IMR-90 (cell line): ENCODE results near the gene ZNF660. TPM values are rescaled to one million over a fixed set of nuclear protein-coding genes. Genes with fewer than 3 reads are reported as not detected.
"Not testable (repeated sequence)": the region's sequence is repeated elsewhere in the genome, so short reads cannot be mapped to it uniquely, and the experiment has no call there.

ENCODE experiments used
- ATAC-seq: fragments of 200-7000 bp; cut with Tn5 transposase; 2 replicates; pipeline ENCODE4 v1.9.1; 2020; ENCODE audit warnings: low read depth, mild to moderate bottlenecking, moderate library complexity
- BruUV-seq: library from RNA; stranded (reverse); fragments of 400-500 nt; replicated peaks from 2 replicates; lab custom pipeline; 2021; lab: Mats Ljungman, UMichigan
- CTCF ChIA-PET: fragments of 300-600 bp; formaldehyde crosslinking; extraction: SDS; loops from one replicate; lab custom pipeline; 2021; ENCODE audit warnings: antibody characterized with exemption; lab: Yijun Ruan, JAX
- POLR2A ChIA-PET: fragments of 300-600 bp; sonication (Branson Sonifier 250); formaldehyde crosslinking; loops from one replicate; lab custom pipeline; 2022; ENCODE audit warnings: antibody characterized with exemption; ENCODE audit not compliant: unreplicated experiment; lab: Charles Lee
- DNase-seq: peaks from one replicate; pipeline ENCODE4 v3.0.0; 2013
- H2AFZ ChIP-seq: replicated peaks from 2 replicates; pipeline ENCODE3; 2013; ENCODE audit warnings: low read length, mild to moderate bottlenecking; ENCODE audit not compliant: poor library complexity
- H2AK5ac ChIP-seq: 2 replicates; pipeline ENCODE4 v1.6.1; 2013; ENCODE audit warnings: low read depth, low read length, inconsistent platforms
- H2AK9ac ChIP-seq: replicated peaks from 2 replicates; pipeline ENCODE3; 2013; ENCODE audit warnings: mild to moderate bottlenecking, low read depth, low read length, moderate library complexity; ENCODE audit not compliant: poor library complexity
- H2BK120ac ChIP-seq: 2 replicates; pipeline ENCODE4 v1.6.1; 2013; ENCODE audit warnings: low read depth, low read length, inconsistent platforms
- H2BK15ac ChIP-seq: 3 replicates; pipeline ENCODE4 v1.6.1; 2013; ENCODE audit warnings: low read depth, low read length, inconsistent platforms
- H2BK20ac ChIP-seq: 2 replicates; pipeline ENCODE4 v1.6.1; 2013; ENCODE audit warnings: low read depth, mild to moderate bottlenecking, inconsistent platforms, low read length, moderate library complexity
- H2BK5ac ChIP-seq: 2 replicates; pipeline ENCODE4 v1.6.1; 2013; ENCODE audit warnings: mild to moderate bottlenecking, low read depth, low read length, inconsistent platforms; ENCODE audit not compliant: poor library complexity, severe bottlenecking
- H3K14ac ChIP-seq: replicated peaks from 2 replicates; pipeline ENCODE4 v1.6.1; 2013; ENCODE audit warnings: low read depth, low read length, inconsistent platforms
- H3K18ac ChIP-seq: 2 replicates; pipeline ENCODE4 v1.6.1; 2013; ENCODE audit warnings: low read depth, low read length, control low read depth
- H3K23ac ChIP-seq: 2 replicates; pipeline ENCODE4 v1.6.1; 2013; ENCODE audit warnings: low read depth, low read length, inconsistent platforms
- H3K27ac ChIP-seq: 2 replicates; pipeline ENCODE4 v1.5.1; 2013; ENCODE audit warnings: mild to moderate bottlenecking, control low read depth, low read length; ENCODE audit not compliant: insufficient read depth
- H3K27me3 ChIP-seq: 2 replicates; pipeline ENCODE4 v1.6.1; 2013; ENCODE audit warnings: low read length; ENCODE audit not compliant: control insufficient read depth, insufficient read depth
- H3K36me3 ChIP-seq: 2 replicates; pipeline ENCODE4 v1.6.1; 2013; ENCODE audit warnings: low read length, mixed read lengths; ENCODE audit not compliant: control insufficient read depth, insufficient read depth
- H3K4ac ChIP-seq: 2 replicates; pipeline ENCODE4 v1.6.1; 2013; ENCODE audit warnings: low read depth, low read length, inconsistent platforms
- H3K4me1 ChIP-seq: 2 replicates; pipeline ENCODE4 v1.6.1; 2013; ENCODE audit warnings: low read length, mixed read lengths; ENCODE audit not compliant: control insufficient read depth, insufficient read depth
- H3K4me2 ChIP-seq: 2 replicates; pipeline ENCODE4 v1.6.1; 2013; ENCODE audit warnings: low read depth, mild to moderate bottlenecking, control low read depth, low read length, moderate library complexity
- H3K4me3 ChIP-seq: 2 replicates; pipeline ENCODE4 v1.5.1; 2013; ENCODE audit warnings: low read depth, mild to moderate bottlenecking, control low read depth, low read length, moderate library complexity; ENCODE audit not compliant: insufficient read depth
- H3K56ac ChIP-seq: 2 replicates; pipeline ENCODE4 v1.6.1; 2013; ENCODE audit warnings: low read length, inconsistent platforms; ENCODE audit not compliant: insufficient read depth; ENCODE audit errors: extremely low read depth
- H3K79me1 ChIP-seq, 2 experiments: 2 replicates each; pipeline ENCODE4 v1.6.1; 2013; ENCODE audit warnings: low read length in 2 of 2, inconsistent platforms in 1 of 2, low read depth in 1 of 2
- H3K9ac ChIP-seq: 2 replicates; pipeline ENCODE4 v1.6.1; 2013; ENCODE audit warnings: low read depth, low read length, control low read depth
- H3K9me1 ChIP-seq: 2 replicates; pipeline ENCODE4 v1.6.1; 2013; ENCODE audit warnings: low read length, inconsistent platforms; ENCODE audit not compliant: insufficient read depth
- H3K9me3 ChIP-seq: 2 replicates; pipeline ENCODE4 v1.6.1; 2013; ENCODE audit warnings: low read length; ENCODE audit not compliant: control insufficient read depth, insufficient read depth
- H4K20me1 ChIP-seq: 2 replicates; pipeline ENCODE4 v1.6.1; 2013; ENCODE audit warnings: low read length, inconsistent platforms; ENCODE audit not compliant: insufficient read depth
- H4K5ac ChIP-seq: 2 replicates; pipeline ENCODE4 v1.6.1; 2013; ENCODE audit warnings: mild to moderate bottlenecking, low read depth, low read length, control low read depth
- H4K8ac ChIP-seq, 2 experiments: 2 replicates each; pipeline ENCODE4 v1.6.1; 2013; ENCODE audit warnings: low read depth in 2 of 2, low read length in 2 of 2, control low read depth in 1 of 2, inconsistent platforms in 1 of 2
- H4K91ac ChIP-seq: 2 replicates; pipeline ENCODE4 v1.6.1; 2013; ENCODE audit warnings: low read depth, low read length, inconsistent platforms; ENCODE audit not compliant: insufficient read depth
- WGBS, 2 experiments: methylation state at CpG; one replicate each; pipeline versions ENCODE4 v1.1.5 to v1.1.7; 2013; ENCODE audit warnings: missing lambda C conversion rate in 2 of 2; ENCODE audit not compliant: insufficient read length in 1 of 2; ENCODE audit errors: extremely low coverage in 2 of 2; 5-methylcytosine and 5-hydroxymethylcytosine counted together
- dilution Hi-C: fragments of 300-500 bp; cut with HindIII; formaldehyde crosslinking; loops from one replicate; pipeline ENCODE4 v1.14.3; 2018; ENCODE audit warnings: low sequenced_read_pairs; ENCODE audit not compliant: unreplicated experiment
- in situ Hi-C: fragments of 300-500 bp; cut with MboI; formaldehyde crosslinking; loops from 3 replicates; pipeline ENCODE4 v1.14.3; 2019; ENCODE audit warnings: low sequenced_read_pairs, inconsistent platforms, mixed read lengths
- intact Hi-C: fragments of 100-400 bp; cut with micrococcal nuclease; formaldehyde crosslinking; loops from 2 replicates; pipeline ENCODE4 v1.10.0; 2022
- polyA plus RNA-seq, 3 experiments: library from polyadenylated mRNA; depleted of rRNA; stranded (reverse); fragments of >200 nt; gene quantifications; 2 replicates each; pipeline ENCODE4 v1.2.3, GENCODE V29; 2012; ENCODE audit warnings: low replicate concordance in 1 of 3
- total RNA-seq: library from RNA; depleted of rRNA; stranded (reverse); fragments of >200 nt; gene quantifications from 2 replicates; pipeline ENCODE4 v1.2.3, GENCODE V29; 2012

ZNF660 gene
- total and polyA plus RNA-seq, 2 of the 4 experiments (the other 2 are of a cell fraction), result 0.70 to 1.3 TPM

GRCh38 chr3:44579749-44580148 lies 5.0 kb upstream of the ZNF660 start:
- H3K4me1 ChIP-seq, H3K79me1 ChIP-seq, H4K8ac ChIP-seq, H2BK120ac ChIP-seq, CTCF ChIA-PET, H2BK20ac ChIP-seq, H3K4me2 ChIP-seq, H3K27ac ChIP-seq, H3K9me1 ChIP-seq, H2BK5ac ChIP-seq, H3K56ac ChIP-seq, in situ Hi-C loops, DNase-seq, H3K36me3 ChIP-seq, H3K9me3 ChIP-seq, H2AFZ ChIP-seq, H3K4me3 ChIP-seq, BruUV-seq, POLR2A ChIA-PET, dilution Hi-C loops, H4K5ac ChIP-seq, H3K14ac ChIP-seq, H4K20me1 ChIP-seq, H2AK5ac ChIP-seq, H2AK9ac ChIP-seq, H3K4ac ChIP-seq, ATAC-seq, H3K23ac ChIP-seq, H2BK15ac ChIP-seq, H4K91ac ChIP-seq, H3K27me3 ChIP-seq, intact Hi-C loops, H3K9ac ChIP-seq, H3K18ac ChIP-seq: not testable (repeated sequence)
- WGBS, 2 experiments, result no CpG with 5 or more reads among the region's 15 CpGs

- H3K27me3 ChIP-seq, BruUV-seq, H2AK9ac ChIP-seq, H3K4me1 ChIP-seq, H3K9me1 ChIP-seq, H3K9ac ChIP-seq, in situ Hi-C loops, dilution Hi-C loops, intact Hi-C loops, H4K20me1 ChIP-seq, H2BK20ac ChIP-seq, DNase-seq, H2BK5ac ChIP-seq, H3K18ac ChIP-seq, H2AFZ ChIP-seq, H4K91ac ChIP-seq, H4K5ac ChIP-seq, H3K4me3 ChIP-seq, H3K79me1 ChIP-seq, H3K27ac ChIP-seq, H2AK5ac ChIP-seq, H3K4ac ChIP-seq, CTCF ChIA-PET, POLR2A ChIA-PET, ATAC-seq, H3K36me3 ChIP-seq, H3K9me3 ChIP-seq, H2BK120ac ChIP-seq, H3K4me2 ChIP-seq, H3K56ac ChIP-seq, H4K8ac ChIP-seq, H3K14ac ChIP-seq, H3K23ac ChIP-seq, H2BK15ac ChIP-seq: not testable (repeated sequence)
- WGBS, 2 experiments, result 37% methylated on average over 25 of the region's 62 CpGs; no CpG with 5 or more reads in 1 of the 2 experiments
Observed at GRCh38 chr3:44580971-44581370, 3.8 kb upstream of the ZNF660 start.
